Hepatocyte (in vitro differentiated cells): Measurements from ENCODE around the gene PNPLA8. TPM values are rescaled to one million over a fixed set of nuclear protein-coding genes. Genes with fewer than 3 reads are reported as not detected.

Experiments used
- DNase-seq: peaks from one replicate; pipeline ENCODE4 v3.0.0-alpha.2; 2016; ENCODE audit warnings: low spot score
- H2AFZ ChIP-seq: fragments of 200-600 bp; sonication (generic); 2 replicates; pipeline ENCODE4 v1.6.0; 2016; ENCODE audit warnings: antibody characterized with exemption, mild to moderate bottlenecking
- H3K27ac ChIP-seq: fragments of 200-600 bp; sonication (generic); 2 replicates; pipeline ENCODE4 v1.5.1; 2016; ENCODE audit warnings: mild to moderate bottlenecking
- H3K27me3 ChIP-seq: fragments of 200-600 bp; sonication (generic); 2 replicates; pipeline ENCODE4 v1.6.1; 2016
- H3K36me3 ChIP-seq: fragments of 200-600 bp; sonication (generic); replicated peaks from 2 replicates; pipeline ENCODE4 v1.5.1; 2016; ENCODE audit warnings: low read depth; ENCODE audit not compliant: insufficient read depth
- H3K4me1 ChIP-seq: fragments of 200-600 bp; sonication (generic); 2 replicates; pipeline ENCODE4 v1.5.1; 2016; ENCODE audit warnings: mild to moderate bottlenecking, moderate library complexity; ENCODE audit not compliant: insufficient read depth
- H3K4me2 ChIP-seq: fragments of 200-600 bp; sonication (generic); 2 replicates; pipeline ENCODE4 v1.6.0; 2016
- H3K4me3 ChIP-seq: fragments of 200-600 bp; sonication (generic); 2 replicates; pipeline ENCODE4 v1.5.1; 2016; ENCODE audit warnings: mild to moderate bottlenecking
- H3K79me2 ChIP-seq: fragments of 200-600 bp; sonication (generic); 2 replicates; pipeline ENCODE4 v1.6.0; 2017; ENCODE audit warnings: mild to moderate bottlenecking
- H3K9me2 ChIP-seq: fragments of 200-600 bp; sonication (generic); replicated peaks from 2 replicates; pipeline ENCODE4 v1.6.0; 2017; ENCODE audit warnings: mild to moderate bottlenecking; ENCODE audit not compliant: insufficient read depth
- H3K9me3 ChIP-seq: fragments of 200-600 bp; sonication (generic); 2 replicates; pipeline ENCODE4 v1.5.1; 2016; ENCODE audit warnings: low read depth, mild to moderate bottlenecking
- H4K20me1 ChIP-seq: fragments of 200-600 bp; sonication (generic); 2 replicates; pipeline ENCODE4 v1.6.0; 2016; ENCODE audit warnings: mild to moderate bottlenecking; ENCODE audit not compliant: insufficient read depth, poor library complexity, severe bottlenecking
- CTCF ChIP-seq: fragments of 200-600 bp; sonication (generic); IDR thresholded peaks from 2 replicates; pipeline ENCODE4 v1.5.1; 2016; ENCODE audit warnings: antibody characterized with exemption, mild to moderate bottlenecking; ENCODE audit not compliant: poor library complexity
- EZH2 ChIP-seq: fragments of 200-600 bp; sonication (generic); IDR thresholded peaks from 2 replicates; pipeline ENCODE4 v1.6.1; 2016; ENCODE audit warnings: antibody characterized with exemption, mild to moderate bottlenecking, borderline replicate concordance
- EZH2phosphoT487 ChIP-seq: fragments of 200-600 bp; sonication (generic); IDR thresholded peaks from one replicate; pipeline ENCODE4 v1.6.1; 2018; ENCODE audit warnings: antibody characterized with exemption, mild to moderate bottlenecking, low read depth, moderate library complexity; ENCODE audit not compliant: unreplicated experiment, severe bottlenecking
- WGBS: methylation state at CpG from one replicate; pipeline ENCODE4 v1.1.6; 2016; ENCODE audit warnings: low lambda C conversion rate; ENCODE audit errors: missing lambda C conversion rate; 5-methylcytosine and 5-hydroxymethylcytosine counted together
- polyA plus RNA-seq: library from polyadenylated mRNA; unstranded; fragments of >200 nt; fragmentation: Nextera tagmentation; extraction: Ambion mirVana; gene quantifications from 2 replicates; pipeline ENCODE4 v1.2.1, GENCODE V29; 2016
- total RNA-seq: library from RNA; depleted of rRNA; stranded (reverse); fragments of >200 nt; gene quantifications from 2 replicates; pipeline ENCODE4 v1.2.3, GENCODE V29; 2014

The PNPLA8 gene
- total and polyA plus RNA-seq, 2 experiments from 2014 or later: 25.2 to 48.3 TPM

- Histone ChIP-seq H3K4me3 (peak overlapping the region; percentile 33), H3K9me2 (no peaks in the 10 kb centered on the region), H3K27ac (peak overlapping the region; percentile 89), H4K20me1 (no peaks in the 10 kb centered on the region), H3K4me2 (peak overlapping the region; percentile 80), H3K27me3 (no peaks in the 10 kb centered on the region), H3K79me2 (peaks cover 82% of the 10 kb centered on the region), H3K9me3 (no peaks in the 10 kb centered on the region), H2AFZ (peak overlapping the region; percentile 41), H3K36me3 (no peaks in the 10 kb centered on the region), H3K4me1 (peaks cover 17% of the 10 kb centered on the region)
- whole genome bisulfite sequencing: under 1% methylated on average over 36 of the region's 36 CpGs
- peak; percentile 73 for DNase-seq
- no peak for TF ChIP-seq EZH2phosphoT487
- no peak for TF ChIP-seq CTCF
- TF ChIP-seq EZH2: no peak
These were observed 44.3 kb upstream of the PNPLA8 start for GRCh38 chr7:108570146-108570755.

- no peaks in the 10 kb centered on the region for H3K36me3 ChIP-seq
- under 1% methylated on average over 57 of the region's 65 CpGs for WGBS
- H3K27me3 ChIP-seq: no peaks in the 10 kb centered on the region
- TF ChIP-seq EZH2phosphoT487: no peak
- no peak for TF ChIP-seq CTCF
- TF ChIP-seq EZH2: no peak
- H3K4me3 ChIP-seq: peak within 1 kb of the TSS; percentile 33
- H3K4me2 ChIP-seq: peak within 1 kb of the TSS; percentile 86
- H3K4me1 ChIP-seq: peaks cover 17% of the 10 kb centered on the region
- H4K20me1 ChIP-seq: no peaks in the 10 kb centered on the region
- no peaks in the 10 kb centered on the region for H3K9me3 ChIP-seq
- H3K27ac ChIP-seq: peak within 1 kb of the TSS; percentile 95
- DNase-seq: peak; percentile 99
- H2AFZ ChIP-seq: peak within 1 kb of the TSS; percentile 57
- peaks cover 79% of the 10 kb centered on the region for H3K79me2 ChIP-seq
- no peaks in the 10 kb centered on the region for H3K9me2 ChIP-seq
These were observed 43.6 kb upstream of the PNPLA8 start, which contains the start of the genes DNAJB9 and THAP5 for GRCh38 chr7:108569381-108570145. Gene DNAJB9, plus strand, starts transcription at chr7:108569874. Its CDS starts 1,853 bp downstream, at chr7:108571727. Gene THAP5, minus strand, starts transcription at chr7:108569706. Its CDS starts 137 bp downstream, at chr7:108569569.

GRCh38 chr7:108568801-108569380, 43.0 kb upstream of the PNPLA8 start:
- peaks cover 17% of the 10 kb centered on the region for H3K4me1 ChIP-seq
- H3K27me3 ChIP-seq: no peaks in the 10 kb centered on the region
- no peak for TF ChIP-seq CTCF
- no peak for TF ChIP-seq EZH2
- no peak for TF ChIP-seq EZH2phosphoT487
- H3K9me2 ChIP-seq: no peaks in the 10 kb centered on the region
- H2AFZ ChIP-seq: peak overlapping the region; percentile 57
- 15% methylated on average over 24 of the region's 24 CpGs for WGBS
- peak overlapping the region; percentile 86 for H3K4me2 ChIP-seq
- peak overlapping the region; percentile 95 for H3K27ac ChIP-seq
- peak overlapping the region; percentile 32 for H3K4me3 ChIP-seq
- H3K79me2 ChIP-seq: peaks cover 74% of the 10 kb centered on the region
- H3K36me3 ChIP-seq: no peaks in the 10 kb centered on the region
- H4K20me1 ChIP-seq: no peaks in the 10 kb centered on the region
- DNase-seq: no peak
- H3K9me3 ChIP-seq: no peaks in the 10 kb centered on the region
